CD14-positive monocyte (primary cell): Measurements from ENCODE around the gene RELL2. TPM values are rescaled to one million over a fixed set of nuclear protein-coding genes. Genes with fewer than 3 reads are reported as not detected.

Source experiments
- DNase-seq, 3 donors: peaks; one replicate each; pipeline ENCODE4 v3.0.0-alpha.2; 2011 to 2022
- H2AFZ ChIP-seq: 2 replicates; pipeline ENCODE4 v1.6.0; 2012; ENCODE audit warnings: mild to moderate bottlenecking, low read depth, low read length, inconsistent platforms; ENCODE audit not compliant: insufficient read depth, poor library complexity, severe bottlenecking
- H3K27ac ChIP-seq, 2 donors: 1 replicate in 1 of 2; 2 replicates in 1 of 2; pipeline ENCODE4 v1.5.1; 2012 to 2013; ENCODE audit warnings: low read length in 2 of 2, control low read depth in 1 of 2, inconsistent platforms in 1 of 2, low read depth in 1 of 2, mild to moderate bottlenecking in 1 of 2
- H3K27me3 ChIP-seq, 2 donors: one replicate each; pipeline versions ENCODE4 v1.6.0 to v1.6.1; 2011 to 2013; ENCODE audit warnings: low read length in 2 of 2; ENCODE audit not compliant: control insufficient read depth in 2 of 2, insufficient read depth in 2 of 2
- H3K36me3 ChIP-seq, 2 donors: replicated peaks in 1 of 2; 1 replicate in 1 of 2; 2 replicates in 1 of 2; pipeline versions ENCODE4 v1.5.1 to v1.6.1; 2012 to 2013; ENCODE audit warnings: low read length in 2 of 2, control low read depth in 1 of 2, inconsistent platforms in 1 of 2, mild to moderate bottlenecking in 1 of 2; ENCODE audit not compliant: insufficient read depth in 2 of 2, control insufficient read depth in 1 of 2
- H3K4me1 ChIP-seq, 2 donors: 1 replicate in 1 of 2; 2 replicates in 1 of 2; pipeline versions ENCODE4 v1.5.1 to v1.6.1; 2012 to 2013; ENCODE audit warnings: low read length in 2 of 2, control low read depth in 1 of 2, inconsistent platforms in 1 of 2, mild to moderate bottlenecking in 1 of 2, moderate library complexity in 1 of 2; ENCODE audit not compliant: insufficient read depth in 2 of 2, control insufficient read depth in 1 of 2
- H3K4me2 ChIP-seq: replicated peaks from 2 replicates; pipeline ENCODE3; 2012; ENCODE audit warnings: low read length, moderate library complexity, mild to moderate bottlenecking; ENCODE audit not compliant: poor library complexity, severe bottlenecking; ENCODE audit errors: extremely low read depth
- H3K4me3 ChIP-seq, 3 experiments: fragments of 200-600 bp in 1 of 3; sonication (generic) in 1 of 3; replicated peaks in 1 of 3; 1 replicate in 2 of 3; 2 replicates in 1 of 3; pipeline ENCODE4 v1.5.1; 2011 to 2013; ENCODE audit warnings: low read length in 3 of 3, mild to moderate bottlenecking in 3 of 3, control low read depth in 2 of 3, low read depth in 2 of 3, inconsistent platforms in 1 of 3, moderate library complexity in 1 of 3
- H3K79me2 ChIP-seq: 2 replicates; pipeline ENCODE4 v1.6.0; 2012; ENCODE audit warnings: mild to moderate bottlenecking, control low read depth, inconsistent platforms, low read length, moderate library complexity; ENCODE audit not compliant: insufficient read depth
- H3K9ac ChIP-seq: 2 replicates; pipeline ENCODE4 v1.6.0; 2017; ENCODE audit warnings: low read length, mild to moderate bottlenecking; ENCODE audit not compliant: insufficient read depth, poor library complexity, severe bottlenecking
- H3K9me3 ChIP-seq, 2 donors: replicated peaks in 1 of 2; 1 replicate in 1 of 2; 2 replicates in 1 of 2; pipeline versions ENCODE4 v1.5.1 to v1.6.1; 2012 to 2013; ENCODE audit warnings: low read length in 2 of 2, control low read depth in 1 of 2; ENCODE audit not compliant: control insufficient read depth in 1 of 2, insufficient read depth in 1 of 2
- H4K20me1 ChIP-seq: 2 replicates; pipeline ENCODE4 v1.6.0; 2012; ENCODE audit warnings: mild to moderate bottlenecking, low read length, control low read depth, moderate library complexity; ENCODE audit not compliant: insufficient read depth
- H3K27ac Mint-ChIP-seq, 7 donors: one replicate each; pipeline ENCODE4 v1.8.0; 2020; ENCODE audit warnings: mild to moderate bottlenecking in 7 of 7, mixed read lengths in 7 of 7, moderate library complexity in 6 of 7, inconsistent platforms in 2 of 7
- H3K27me3 Mint-ChIP-seq, 3 donors: one replicate each; pipeline ENCODE4 v1.8.0; 2021 to 2022; ENCODE audit warnings: low read depth in 3 of 3, mild to moderate bottlenecking in 3 of 3, mixed read lengths in 3 of 3, moderate library complexity in 3 of 3, inconsistent platforms in 1 of 3
- H3K36me3 Mint-ChIP-seq, 2 donors: one replicate each; pipeline ENCODE4 v1.8.0; 2020; ENCODE audit warnings: mixed read lengths in 2 of 2, inconsistent platforms in 1 of 2, mild to moderate bottlenecking in 1 of 2
- H3K4me1 Mint-ChIP-seq: one replicate; pipeline ENCODE4 v1.8.0; 2020; ENCODE audit warnings: mild to moderate bottlenecking, mixed read lengths
- H3K4me3 Mint-ChIP-seq, 2 donors: one replicate each; pipeline ENCODE4 v1.8.0; 2020; ENCODE audit warnings: mild to moderate bottlenecking in 2 of 2, mixed read lengths in 2 of 2, moderate library complexity in 1 of 2
- H3K9me3 Mint-ChIP-seq, 7 donors: one replicate each; pipeline ENCODE4 v1.8.0; 2020 to 2022; ENCODE audit warnings: mixed read lengths in 7 of 7, mild to moderate bottlenecking in 6 of 7, moderate library complexity in 6 of 7, inconsistent platforms in 2 of 7
- CTCF ChIP-seq: fragments of 200-600 bp; IDR thresholded peaks from one replicate; pipeline ENCODE4 v1.8.0; 2022; ENCODE audit warnings: antibody characterized with exemption, mild to moderate bottlenecking
- WGBS: methylation state at CpG from one replicate; pipeline ENCODE4 v1.1.5; 2013; ENCODE audit warnings: missing lambda C conversion rate; ENCODE audit not compliant: insufficient coverage; 5-methylcytosine and 5-hydroxymethylcytosine counted together
- intact Hi-C, 2 donors: fragments of 100-400 bp; cut with micrococcal nuclease; formaldehyde crosslinking; loops; one replicate each; pipeline versions ENCODE4 v1.15.0 to v1.15.1; 2023
- polyA plus RNA-seq, 3 donors: library from polyadenylated mRNA; depleted of rRNA in 1 of 3; unstranded in 2 of 3; stranded (reverse) in 1 of 3; fragments of 300-500 nt in 2 of 3; fragments of >200 nt in 1 of 3; fragmentation: Illumina TruSeq in 2 of 3; gene quantifications; 1 replicate in 2 of 3; 2 replicates in 1 of 3; pipeline ENCODE4 v1.2.3, GENCODE V29; 2012 to 2021

The RELL2 gene
- polyA plus RNA-seq, 3 donors = 1.0 to 17.3 (median 1.3) TPM

- peaks cover 56% of the 10 kb centered on the region for H3K4me1 Mint-ChIP-seq
- Histone ChIP-seq H3K9ac (peak overlapping the region; percentile 77), H3K27ac (no peak overlapping the region), H2AFZ (no peak overlapping the region), H3K27me3 (no peaks in the 10 kb centered on the region), H3K4me3 (peak overlapping the region in 2 of 3 experiments; percentile 65 to 87), H3K36me3 (peaks cover 4 to 22% of the 10 kb centered on the region in 2 donors), H3K79me2 (peaks cover 8% of the 10 kb centered on the region), H4K20me1 (peaks cover 20% of the 10 kb centered on the region), H3K4me1 (peaks cover 51 to 58% of the 10 kb centered on the region in 2 donors), H3K4me2 (peak overlapping the region; percentile 98), H3K9me3 (no peaks in the 10 kb centered on the region)
- H3K27ac Mint-ChIP-seq = peak overlapping the region in 1 of 7 donors; percentile 80
- H3K36me3 Mint-ChIP-seq = peaks cover 19 to 25% of the 10 kb centered on the region in 2 donors
- peaks cover 0 to 1% (median 0%) of the 10 kb centered on the region in 3 donors for H3K27me3 Mint-ChIP-seq
- peaks cover 0 to 2% (median 0%) of the 10 kb centered on the region in 7 donors for H3K9me3 Mint-ChIP-seq
- H3K4me3 Mint-ChIP-seq = peak overlapping the region; percentile 76 to 93
- DNase-seq = no peak
- WGBS = 58% methylated on average over 2 of the region's 6 CpGs
- intact Hi-C loops = no loop called here
- no peak for TF ChIP-seq CTCF
Measured at GRCh38 chr5:141680751-141681201, 44.0 kb downstream of the RELL2 start.

GRCh38 chr5:141681295-141681694, 44.5 kb downstream of the RELL2 start:
- no peak for DNase-seq
- Histone ChIP-seq H3K36me3 (peaks cover 4 to 19% of the 10 kb centered on the region in 2 donors), H3K27me3 (no peaks in the 10 kb centered on the region), H2AFZ (peak overlapping the region; percentile 75), H3K9ac (peak overlapping the region; percentile 77), H3K27ac (peak overlapping the region in 1 of 2 donors; percentile 95), H3K79me2 (peaks cover 8% of the 10 kb centered on the region), H3K4me3 (peak overlapping the region; percentile 45 to 87 (median 65)), H4K20me1 (peaks cover 20% of the 10 kb centered on the region), H3K4me2 (peak overlapping the region; percentile 98), H3K9me3 (no peaks in the 10 kb centered on the region), H3K4me1 (peaks cover 52 to 61% of the 10 kb centered on the region in 2 donors)
- 100% methylated on average over 2 of the region's 2 CpGs for WGBS
- H3K9me3 Mint-ChIP-seq = peaks cover 0 to 2% (median 0%) of the 10 kb centered on the region in 7 donors
- peaks cover 0 to 3% (median 0%) of the 10 kb centered on the region in 3 donors for H3K27me3 Mint-ChIP-seq
- intact Hi-C loops = no loop called here
- no peak for TF ChIP-seq CTCF
- H3K36me3 Mint-ChIP-seq = peaks cover 19 to 25% of the 10 kb centered on the region in 2 donors
- peaks cover 58% of the 10 kb centered on the region for H3K4me1 Mint-ChIP-seq
- H3K27ac Mint-ChIP-seq = peak overlapping the region; percentile 7 to 80 (median 79)
- peak overlapping the region; percentile 76 to 93 for H3K4me3 Mint-ChIP-seq
